Keratinocyte (primary cell): ENCODE measurements around the gene MMP24OS.
A peak's percentile ranks its signal among the peaks of the same experiment; 100 is the strongest.

Experiments
- EZH2 ChIP-seq: IDR thresholded peaks from one replicate; pipeline ENCODE4 v1.6.1; 2012; ENCODE audit warnings: inconsistent platforms, mild to moderate bottlenecking, low read length, moderate library complexity
- TF ChIP-seq, protein P1 (sequence below), 3 experiments: IDR thresholded peaks in 1 of 3; conservative IDR thresholded peaks in 1 of 3; optimal IDR thresholded peaks in 1 of 3; 2 replicates in 2 of 3; 3 replicates in 1 of 3; pipeline versions ENCODE3 to v1.5.1; 2011; ENCODE audit warnings: low read length in 3 of 3, mild to moderate bottlenecking in 3 of 3, moderate library complexity in 2 of 3, control low read depth in 1 of 3, inconsistent platforms in 1 of 3; ENCODE audit not compliant: insufficient read depth in 2 of 3; ENCODE audit errors: extremely low read depth in 1 of 3

DNA sequence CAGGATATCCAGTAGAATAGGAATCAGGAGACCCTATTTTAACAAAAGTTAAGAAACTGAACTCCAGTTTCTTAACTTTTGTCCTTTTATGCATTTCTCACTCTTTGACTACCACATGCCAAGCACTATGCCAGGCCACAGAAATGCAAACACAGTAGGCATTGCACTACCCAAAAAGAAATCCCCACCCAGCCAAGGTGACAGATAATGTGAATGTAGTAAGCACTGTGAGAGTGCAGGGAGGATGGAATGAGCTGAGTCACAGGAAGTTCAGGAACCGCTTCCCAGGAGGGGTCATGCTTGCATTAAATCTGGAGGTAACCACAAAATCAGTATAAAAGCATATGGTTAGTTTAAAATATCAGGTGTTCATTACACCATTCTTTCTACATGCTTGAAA, 34.4 kb upstream of the MMP24OS start:
- TF ChIP-seq, protein P1, sequence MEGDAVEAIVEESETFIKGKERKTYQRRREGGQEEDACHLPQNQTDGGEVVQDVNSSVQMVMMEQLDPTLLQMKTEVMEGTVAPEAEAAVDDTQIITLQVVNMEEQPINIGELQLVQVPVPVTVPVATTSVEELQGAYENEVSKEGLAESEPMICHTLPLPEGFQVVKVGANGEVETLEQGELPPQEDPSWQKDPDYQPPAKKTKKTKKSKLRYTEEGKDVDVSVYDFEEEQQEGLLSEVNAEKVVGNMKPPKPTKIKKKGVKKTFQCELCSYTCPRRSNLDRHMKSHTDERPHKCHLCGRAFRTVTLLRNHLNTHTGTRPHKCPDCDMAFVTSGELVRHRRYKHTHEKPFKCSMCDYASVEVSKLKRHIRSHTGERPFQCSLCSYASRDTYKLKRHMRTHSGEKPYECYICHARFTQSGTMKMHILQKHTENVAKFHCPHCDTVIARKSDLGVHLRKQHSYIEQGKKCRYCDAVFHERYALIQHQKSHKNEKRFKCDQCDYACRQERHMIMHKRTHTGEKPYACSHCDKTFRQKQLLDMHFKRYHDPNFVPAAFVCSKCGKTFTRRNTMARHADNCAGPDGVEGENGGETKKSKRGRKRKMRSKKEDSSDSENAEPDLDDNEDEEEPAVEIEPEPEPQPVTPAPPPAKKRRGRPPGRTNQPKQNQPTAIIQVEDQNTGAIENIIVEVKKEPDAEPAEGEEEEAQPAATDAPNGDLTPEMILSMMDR (optimal IDR thresholded peaks at IDR 0.05 in 1 of 3, IDR thresholded peaks at IDR 0.05 in 1 of 3, conservative IDR thresholded peaks at IDR 0.05 in 1 of 3; ENCODE audit: extremely low read depth in 1 of 3, insufficient read depth in 2 of 3, low read length in 3 of 3), result peak in 1 of 3 experiments; percentile 21
- TF ChIP-seq EZH2, result no peak
